Neutrophil (primary cell): ENCODE data around the gene TP53BP1.

Experiments
- H3K27ac ChIP-seq: fragments of 200-600 bp; sonication (generic); 2 replicates; pipeline ENCODE4 v1.5.1; 2016; ENCODE audit warnings: mild to moderate bottlenecking, moderate library complexity
- H3K27me3 ChIP-seq: fragments of 200-600 bp; sonication (generic); 2 replicates; pipeline ENCODE4 v1.6.0; 2016; ENCODE audit warnings: mild to moderate bottlenecking
- H3K36me3 ChIP-seq: fragments of 200-600 bp; sonication (generic); 2 replicates; pipeline ENCODE4 v1.5.1; 2017
- H3K4me1 ChIP-seq, 2 experiments: fragments of 200-600 bp in 1 of 2; sonication (generic) in 1 of 2; 1 replicate in 1 of 2; 2 replicates in 1 of 2; pipeline versions ENCODE4 v1.5.1 to v1.6.1; 2013 to 2016; ENCODE audit warnings: low read depth in 1 of 2, low read length in 1 of 2, mild to moderate bottlenecking in 1 of 2, moderate library complexity in 1 of 2; ENCODE audit not compliant: control insufficient read depth in 1 of 2, insufficient read depth in 1 of 2
- H3K4me3 ChIP-seq, 2 experiments: fragments of 200-600 bp in 1 of 2; sonication (generic) in 1 of 2; 1 replicate in 1 of 2; 2 replicates in 1 of 2; pipeline ENCODE4 v1.5.1; 2013 to 2016; ENCODE audit warnings: low read depth in 1 of 2, low read length in 1 of 2, mild to moderate bottlenecking in 1 of 2, moderate library complexity in 1 of 2
- H3K9me3 ChIP-seq: fragments of 200-600 bp; sonication (generic); 2 replicates; pipeline ENCODE4 v1.5.1; 2016
- TF ChIP-seq, protein P1 (sequence below): fragments of 200-600 bp; sonication (generic); IDR thresholded peaks from 2 replicates; pipeline ENCODE4 v1.5.1; 2016; ENCODE audit warnings: antibody characterized with exemption

TP53BP1 gene

DNA sequence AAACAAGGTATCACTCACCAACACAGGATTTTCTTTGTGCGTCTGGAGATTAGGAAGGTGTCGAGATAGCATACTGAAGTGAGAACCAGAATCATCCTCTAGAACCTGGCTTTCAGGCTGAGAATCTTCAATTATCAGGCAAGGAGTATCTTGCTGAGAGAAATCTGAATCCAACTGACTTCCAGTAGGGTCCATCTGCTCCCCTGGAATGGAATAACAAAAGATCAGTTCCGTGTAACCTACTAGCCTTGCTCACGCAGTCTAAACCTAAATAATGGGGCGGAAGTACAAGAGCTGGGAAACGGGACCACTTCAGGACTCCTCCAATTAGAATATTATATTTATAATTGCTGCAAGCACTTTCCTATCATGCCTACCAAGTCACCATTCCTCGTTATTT is 690 bp downstream of the TP53BP1 start:
- Histone ChIP-seq H3K27me3 (no peaks in the 10 kb centered on the region), H3K4me1 (peaks cover 10 to 11% of the 10 kb centered on the region in 2 experiments), H3K27ac (no peak overlapping the region), H3K4me3 (peak overlapping the region; percentile 80 to 95), H3K9me3 (no peaks in the 10 kb centered on the region), H3K36me3 (no peaks in the 10 kb centered on the region)
- TF ChIP-seq, protein P1, sequence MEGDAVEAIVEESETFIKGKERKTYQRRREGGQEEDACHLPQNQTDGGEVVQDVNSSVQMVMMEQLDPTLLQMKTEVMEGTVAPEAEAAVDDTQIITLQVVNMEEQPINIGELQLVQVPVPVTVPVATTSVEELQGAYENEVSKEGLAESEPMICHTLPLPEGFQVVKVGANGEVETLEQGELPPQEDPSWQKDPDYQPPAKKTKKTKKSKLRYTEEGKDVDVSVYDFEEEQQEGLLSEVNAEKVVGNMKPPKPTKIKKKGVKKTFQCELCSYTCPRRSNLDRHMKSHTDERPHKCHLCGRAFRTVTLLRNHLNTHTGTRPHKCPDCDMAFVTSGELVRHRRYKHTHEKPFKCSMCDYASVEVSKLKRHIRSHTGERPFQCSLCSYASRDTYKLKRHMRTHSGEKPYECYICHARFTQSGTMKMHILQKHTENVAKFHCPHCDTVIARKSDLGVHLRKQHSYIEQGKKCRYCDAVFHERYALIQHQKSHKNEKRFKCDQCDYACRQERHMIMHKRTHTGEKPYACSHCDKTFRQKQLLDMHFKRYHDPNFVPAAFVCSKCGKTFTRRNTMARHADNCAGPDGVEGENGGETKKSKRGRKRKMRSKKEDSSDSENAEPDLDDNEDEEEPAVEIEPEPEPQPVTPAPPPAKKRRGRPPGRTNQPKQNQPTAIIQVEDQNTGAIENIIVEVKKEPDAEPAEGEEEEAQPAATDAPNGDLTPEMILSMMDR, result no peak

DNA sequence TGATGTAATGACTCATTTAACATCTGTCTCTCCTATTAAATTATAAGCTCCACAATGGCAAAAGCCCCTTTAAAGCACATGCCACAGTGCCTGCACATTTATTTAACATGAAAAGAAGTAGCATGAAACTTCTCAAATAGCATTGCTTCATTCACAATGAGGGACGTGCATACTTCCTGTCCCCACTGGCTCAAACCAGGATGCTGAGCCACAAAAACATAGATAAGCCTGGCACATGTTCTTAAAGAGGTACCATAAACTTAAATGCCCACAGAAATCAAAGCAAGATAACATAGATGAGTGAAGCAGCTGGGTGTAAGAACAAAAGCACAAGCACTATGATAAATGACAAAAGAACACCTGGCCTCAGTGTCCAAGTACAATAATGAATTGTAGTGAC is 3.8 kb downstream of the TP53BP1 start:
- H3K36me3 ChIP-seq, result no peaks in the 10 kb centered on the region
- H3K27me3 ChIP-seq, result no peaks in the 10 kb centered on the region
- no peak overlapping the region for H3K27ac ChIP-seq
- peaks cover 10 to 11% of the 10 kb centered on the region in 2 experiments for H3K4me1 ChIP-seq
- H3K9me3 ChIP-seq, result no peaks in the 10 kb centered on the region
- H3K4me3 ChIP-seq, result no peak overlapping the region
- TF ChIP-seq, protein P1, result no peak

DNA sequence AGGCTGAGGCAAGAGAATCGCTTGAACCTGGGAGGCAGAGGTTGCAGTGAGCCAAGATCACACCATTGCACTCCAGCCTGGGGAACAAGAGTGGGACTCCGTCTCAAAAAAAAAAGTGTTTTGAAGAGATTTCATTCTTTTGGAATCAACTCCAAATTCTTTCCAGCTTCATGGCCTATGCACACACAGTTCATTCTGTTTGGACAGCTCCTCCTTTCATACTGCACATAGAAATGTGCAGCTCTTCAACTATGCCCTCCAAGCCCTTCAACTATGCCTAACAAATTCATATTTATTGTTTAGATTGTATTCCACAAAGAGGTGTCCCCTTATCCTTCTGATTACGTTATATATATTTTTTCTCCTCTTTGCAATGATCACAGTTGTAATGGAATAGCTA is 4.2 kb downstream of the TP53BP1 start:
- Histone ChIP-seq H3K4me1 (peaks cover 10 to 11% of the 10 kb centered on the region in 2 experiments), H3K4me3 (no peak overlapping the region), H3K27ac (no peak overlapping the region), H3K9me3 (no peaks in the 10 kb centered on the region), H3K36me3 (no peaks in the 10 kb centered on the region), H3K27me3 (no peaks in the 10 kb centered on the region)
- TF ChIP-seq, protein P1, result no peak

DNA sequence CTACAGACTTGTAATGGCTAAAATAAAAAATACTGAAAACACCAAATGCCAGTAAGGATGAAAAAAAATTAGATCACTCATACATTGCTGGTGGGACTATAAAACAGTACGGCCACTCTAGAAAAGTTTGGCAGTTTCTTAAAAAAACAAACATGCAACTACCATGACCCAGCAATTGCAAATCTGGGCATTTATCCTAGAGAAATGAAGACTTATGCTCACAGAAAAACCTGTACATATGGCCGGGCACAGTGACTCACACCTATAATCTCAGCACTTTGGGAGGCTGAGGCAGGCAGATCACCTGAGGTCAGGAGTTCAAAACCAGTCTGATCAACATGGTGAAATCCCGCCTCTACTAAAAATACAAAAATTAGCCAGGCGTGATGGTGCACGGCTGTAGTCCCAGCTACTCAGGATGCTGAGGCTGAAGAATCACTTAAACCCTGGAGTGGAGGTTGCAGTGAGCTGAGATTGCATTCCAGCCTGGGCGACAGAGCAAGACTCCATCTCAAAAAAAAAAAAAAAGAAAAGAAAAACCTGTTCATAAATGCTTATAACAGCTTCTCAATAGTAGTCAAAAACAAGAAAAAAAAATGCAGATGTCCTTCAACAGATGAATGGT is 5.6 kb downstream of the TP53BP1 start:
- no peak overlapping the region for H3K4me3 ChIP-seq
- TF ChIP-seq, protein P1, result no peak
- H3K36me3 ChIP-seq, result no peaks in the 10 kb centered on the region
- peaks cover 3 to 4% of the 10 kb centered on the region in 2 experiments for H3K4me1 ChIP-seq
- no peak overlapping the region for H3K27ac ChIP-seq
- H3K9me3 ChIP-seq, result no peaks in the 10 kb centered on the region
- H3K27me3 ChIP-seq, result no peaks in the 10 kb centered on the region

DNA sequence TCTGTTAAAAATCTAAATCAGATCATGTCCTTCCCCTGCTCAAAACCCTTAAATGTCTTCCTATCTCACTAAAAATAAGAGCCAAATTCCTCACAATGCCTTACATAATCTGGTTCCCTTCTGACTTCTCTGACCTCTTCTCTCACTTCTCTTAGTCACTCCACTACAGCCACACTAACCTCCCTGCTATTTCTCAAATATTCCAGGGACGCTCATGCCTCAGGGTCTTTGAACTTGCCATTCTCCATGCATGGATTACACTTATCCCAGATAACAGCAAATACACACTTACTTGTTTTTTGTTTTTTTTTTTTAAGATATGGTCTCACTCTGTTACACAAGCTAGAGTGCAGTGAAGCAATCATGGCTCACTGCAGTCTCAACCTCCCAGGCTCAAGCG is 8.5 kb downstream of the TP53BP1 start:
- TF ChIP-seq, protein P1, result no peak
- Histone ChIP-seq H3K4me1 (no peaks in the 10 kb centered on the region), H3K9me3 (no peaks in the 10 kb centered on the region), H3K4me3 (no peak overlapping the region), H3K36me3 (peaks cover under 1% of the 10 kb centered on the region), H3K27me3 (no peaks in the 10 kb centered on the region), H3K27ac (no peak overlapping the region)
